GM12874 (cell line): ENCODE data around the gene FBXO31.

Source experiments
- TF ChIP-seq, protein P1 (sequence below): IDR thresholded peaks from 2 replicates; pipeline ENCODE4 v1.5.1; 2011; ENCODE audit warnings: low read depth, mild to moderate bottlenecking, control low read depth, low read length, moderate library complexity; ENCODE audit not compliant: insufficient read depth

FBXO31 gene

DNA sequence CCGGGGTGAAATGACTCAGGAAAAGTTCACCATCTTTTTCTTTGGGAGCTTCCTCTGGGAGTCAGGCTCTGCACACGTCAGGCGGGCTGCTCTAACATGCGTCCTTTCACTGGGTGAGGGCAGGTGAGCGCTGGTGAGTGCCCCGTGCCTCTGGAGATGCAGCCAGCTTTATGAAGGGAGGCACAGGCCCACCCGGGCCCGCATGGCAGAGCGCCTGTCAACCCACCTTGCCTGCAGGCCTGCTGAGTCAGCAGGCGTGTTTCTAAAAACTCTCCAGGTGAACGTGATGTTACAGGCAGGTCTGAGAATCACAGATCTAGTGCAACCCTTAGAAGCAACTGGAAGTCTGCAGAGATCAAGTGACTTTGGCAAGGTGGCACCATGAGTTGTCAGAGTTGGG is 27.0 kb upstream of the FBXO31 start:
- TF ChIP-seq, protein P1, sequence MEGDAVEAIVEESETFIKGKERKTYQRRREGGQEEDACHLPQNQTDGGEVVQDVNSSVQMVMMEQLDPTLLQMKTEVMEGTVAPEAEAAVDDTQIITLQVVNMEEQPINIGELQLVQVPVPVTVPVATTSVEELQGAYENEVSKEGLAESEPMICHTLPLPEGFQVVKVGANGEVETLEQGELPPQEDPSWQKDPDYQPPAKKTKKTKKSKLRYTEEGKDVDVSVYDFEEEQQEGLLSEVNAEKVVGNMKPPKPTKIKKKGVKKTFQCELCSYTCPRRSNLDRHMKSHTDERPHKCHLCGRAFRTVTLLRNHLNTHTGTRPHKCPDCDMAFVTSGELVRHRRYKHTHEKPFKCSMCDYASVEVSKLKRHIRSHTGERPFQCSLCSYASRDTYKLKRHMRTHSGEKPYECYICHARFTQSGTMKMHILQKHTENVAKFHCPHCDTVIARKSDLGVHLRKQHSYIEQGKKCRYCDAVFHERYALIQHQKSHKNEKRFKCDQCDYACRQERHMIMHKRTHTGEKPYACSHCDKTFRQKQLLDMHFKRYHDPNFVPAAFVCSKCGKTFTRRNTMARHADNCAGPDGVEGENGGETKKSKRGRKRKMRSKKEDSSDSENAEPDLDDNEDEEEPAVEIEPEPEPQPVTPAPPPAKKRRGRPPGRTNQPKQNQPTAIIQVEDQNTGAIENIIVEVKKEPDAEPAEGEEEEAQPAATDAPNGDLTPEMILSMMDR: no peak

DNA sequence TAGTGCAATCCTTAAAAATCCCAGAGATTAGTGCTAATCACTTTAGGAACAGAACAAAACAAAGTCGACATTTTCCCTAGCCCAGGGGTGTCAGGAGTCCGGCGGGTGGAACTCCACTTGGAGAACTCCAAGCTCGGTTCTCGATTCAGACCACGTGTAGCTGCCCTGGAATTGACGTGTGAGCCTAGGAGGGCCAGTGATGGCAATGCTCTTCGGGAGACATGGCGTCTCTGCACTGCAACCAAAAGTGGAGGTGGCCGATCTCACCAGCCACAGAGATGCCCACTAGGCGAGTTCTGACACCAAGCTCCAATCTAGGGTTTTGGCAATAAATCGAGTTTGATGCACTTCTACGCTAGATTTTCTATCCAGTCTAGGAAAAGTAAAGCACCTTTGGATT is 26.2 kb upstream of the FBXO31 start:
- TF ChIP-seq, protein P1: no peak

DNA sequence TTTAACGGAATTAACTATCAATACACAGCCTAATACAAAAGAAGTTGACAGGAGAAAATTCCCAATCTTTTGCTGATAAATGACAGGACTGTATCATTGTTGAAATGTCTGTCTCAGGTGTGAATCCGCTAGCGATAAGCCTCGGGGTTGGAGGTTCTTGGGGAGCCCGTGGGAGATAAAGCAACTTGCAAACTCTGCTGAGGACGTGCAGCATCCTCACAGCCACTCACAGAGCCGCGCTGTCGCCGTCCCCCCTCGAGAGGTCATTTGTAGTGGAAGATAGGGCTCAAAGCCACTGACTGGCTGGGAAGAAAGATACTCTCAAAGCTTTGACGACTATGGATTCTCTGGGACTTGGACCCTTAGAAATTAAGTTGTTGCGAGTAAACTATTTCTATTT is 25.6 kb upstream of the FBXO31 start:
- TF ChIP-seq, protein P1: no peak

DNA sequence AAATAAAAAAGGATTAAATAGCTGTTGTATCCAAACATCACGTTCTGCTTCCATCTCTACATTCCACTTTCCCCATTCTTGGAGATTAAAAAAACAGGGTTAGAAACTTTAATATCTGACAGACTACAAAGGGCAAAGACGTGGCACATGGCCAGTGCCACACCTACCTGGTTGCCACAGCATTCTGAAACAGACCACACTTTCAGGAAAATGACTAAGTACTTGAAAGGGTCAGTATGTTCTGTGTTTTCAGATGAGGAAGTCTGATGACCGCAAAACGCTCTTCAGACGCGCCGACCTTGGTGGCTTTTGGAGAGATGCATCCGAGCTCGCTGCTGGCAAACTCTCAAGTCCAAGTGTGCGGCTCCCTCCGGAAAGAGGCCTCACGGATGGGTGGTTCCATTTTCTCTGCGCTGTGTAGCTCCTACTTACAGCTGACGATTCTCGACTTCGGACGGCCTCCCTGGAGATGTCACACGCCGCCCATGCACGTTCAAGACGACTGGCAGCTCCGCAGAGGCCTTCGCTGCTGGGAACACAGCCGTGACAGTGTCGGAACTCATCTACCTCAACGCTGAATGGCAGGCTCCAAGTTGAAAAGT is 24.0 kb upstream of the FBXO31 start:
- TF ChIP-seq, protein P1: no peak

DNA sequence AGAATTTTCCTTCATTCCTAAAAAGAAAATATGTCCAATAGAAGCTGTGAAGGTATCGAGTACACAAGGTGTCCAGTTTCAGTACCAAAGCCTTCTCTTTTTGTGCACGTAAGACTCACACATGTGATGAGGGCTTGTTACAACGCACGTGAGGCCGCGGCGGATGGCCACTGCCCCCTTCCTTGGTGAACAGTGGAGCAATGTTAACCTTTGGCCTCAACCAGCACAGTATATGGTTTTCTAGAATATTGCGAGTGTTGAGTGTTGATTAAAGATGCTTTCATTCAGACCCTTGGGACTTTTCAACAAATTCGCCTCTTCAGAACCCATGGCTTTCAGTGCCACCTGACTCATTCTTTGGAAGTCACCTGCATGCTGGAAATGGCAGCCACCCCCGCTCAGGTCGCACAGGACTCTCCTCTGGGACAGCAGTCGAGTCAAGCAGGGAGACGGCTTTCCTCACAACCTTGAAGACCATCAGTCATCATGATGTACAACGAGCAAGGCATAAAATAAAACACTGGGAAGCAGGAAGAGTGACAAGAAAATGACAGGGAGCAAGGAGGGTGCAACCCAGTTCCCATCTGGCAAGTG is 23.0 kb upstream of the FBXO31 start:
- TF ChIP-seq, protein P1: no peak

DNA sequence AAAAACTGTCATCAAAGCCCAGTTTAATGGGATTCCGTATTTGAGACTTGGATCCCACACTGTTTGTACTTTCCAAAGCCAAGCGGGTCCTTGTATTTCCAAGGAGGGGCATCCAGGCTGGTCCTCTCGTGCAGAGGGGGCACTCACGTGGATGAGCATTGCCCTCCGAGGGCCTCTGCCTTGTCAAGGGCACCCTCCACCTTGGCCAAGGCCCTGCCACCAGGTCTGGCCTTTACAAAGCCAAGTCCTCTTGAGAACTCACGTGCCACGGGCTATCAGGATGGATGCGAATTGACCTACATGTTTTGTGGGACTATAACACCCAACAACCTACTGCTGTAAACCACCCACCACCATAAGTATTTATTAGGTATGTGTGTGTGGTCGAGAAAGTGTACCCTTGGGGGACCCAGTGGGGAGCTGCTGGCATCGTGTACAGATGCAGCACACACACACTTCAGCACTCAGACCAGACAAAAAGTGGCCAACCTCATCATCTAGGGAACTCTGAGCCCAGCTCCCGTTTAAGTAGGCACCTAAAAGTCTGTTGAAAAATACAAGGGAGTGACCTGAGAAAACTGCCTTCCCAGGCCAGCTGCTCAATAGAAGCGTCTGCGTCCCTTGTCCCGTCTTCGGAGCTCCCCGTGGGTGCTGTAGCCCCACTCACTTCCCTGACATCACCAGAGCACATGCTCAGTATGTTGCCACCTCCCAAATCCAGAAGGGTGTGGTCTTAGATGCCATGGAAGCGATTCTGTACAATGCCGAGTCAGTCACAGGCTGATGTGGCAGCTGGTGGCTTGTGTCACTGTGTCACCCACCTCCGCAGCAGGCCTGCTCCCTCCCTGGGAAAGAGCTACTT is 21.4 kb upstream of the FBXO31 start:
- TF ChIP-seq, protein P1: no peak

DNA sequence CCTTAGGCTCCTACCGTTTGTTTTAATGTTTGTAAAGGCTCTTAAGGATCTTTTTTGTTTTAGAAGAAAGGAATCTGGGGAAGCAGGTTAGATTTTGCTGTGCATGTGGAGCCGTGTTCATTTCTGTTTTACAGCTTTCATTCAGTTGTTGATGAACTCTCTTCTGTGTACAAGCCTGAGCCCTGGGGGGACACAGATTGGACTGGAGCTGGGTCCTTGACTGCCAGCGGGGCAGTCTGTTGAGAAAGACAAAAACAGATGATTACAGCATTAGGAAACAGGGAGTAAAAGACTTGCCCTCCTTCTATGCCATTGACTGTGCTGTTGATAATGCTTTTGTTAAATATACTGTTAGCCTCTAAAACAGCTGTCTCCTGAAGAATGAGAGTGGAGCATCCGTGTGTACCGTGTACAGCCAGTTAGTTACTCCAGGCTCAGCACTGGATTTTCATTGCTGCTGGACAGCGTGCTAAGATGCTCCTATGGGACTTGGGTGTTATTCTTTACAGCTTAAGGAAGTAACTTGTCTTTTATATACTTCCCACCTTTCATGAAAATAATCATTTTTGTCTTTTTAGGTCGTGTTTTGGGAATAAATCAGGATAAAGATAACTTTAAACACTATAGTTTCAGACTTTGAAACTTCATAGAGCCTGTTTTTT is 11.7 kb upstream of the FBXO31 start:
- TF ChIP-seq, protein P1: no peak
